Ectodermal cell (in vitro differentiated cells): ENCODE results near the gene E2F7.
"Not testable (repeated sequence)": the region's sequence is repeated elsewhere in the genome, so short reads cannot be mapped to it uniquely, and the experiment has no call there.

Source experiments
- H3K27ac ChIP-seq: 2 replicates; pipeline ENCODE4 v1.7.0; 2013; ENCODE audit warnings: mild to moderate bottlenecking, low read depth, low read length; ENCODE audit not compliant: insufficient read depth, poor library complexity, severe bottlenecking
- H3K27me3 ChIP-seq: 2 replicates; pipeline ENCODE4 v1.7.0; 2013; ENCODE audit warnings: mild to moderate bottlenecking, low read length; ENCODE audit not compliant: insufficient read depth, control insufficient read depth, poor library complexity, severe bottlenecking
- H3K36me3 ChIP-seq: one replicate; pipeline ENCODE4 v1.7.0; 2013; ENCODE audit warnings: low read length; ENCODE audit not compliant: control insufficient read depth, insufficient read depth
- H3K4me1 ChIP-seq: one replicate; pipeline ENCODE4 v1.7.0; 2013; ENCODE audit warnings: low read length; ENCODE audit not compliant: control insufficient read depth, insufficient read depth
- H3K4me3 ChIP-seq: 2 replicates; pipeline ENCODE4 v1.7.0; 2013; ENCODE audit warnings: low read depth, low read length, control low read depth; ENCODE audit not compliant: insufficient read depth
- H3K9me3 ChIP-seq: 2 replicates; pipeline ENCODE4 v1.7.0; 2013; ENCODE audit warnings: mild to moderate bottlenecking, low read length, moderate library complexity; ENCODE audit not compliant: control insufficient read depth
- WGBS, 2 experiments: methylation state at CpG; one replicate each; pipeline ENCODE4 v1.1.7; 2013; ENCODE audit warnings: missing lambda C conversion rate in 2 of 2; 5-methylcytosine and 5-hydroxymethylcytosine counted together

The E2F7 gene

DNA sequence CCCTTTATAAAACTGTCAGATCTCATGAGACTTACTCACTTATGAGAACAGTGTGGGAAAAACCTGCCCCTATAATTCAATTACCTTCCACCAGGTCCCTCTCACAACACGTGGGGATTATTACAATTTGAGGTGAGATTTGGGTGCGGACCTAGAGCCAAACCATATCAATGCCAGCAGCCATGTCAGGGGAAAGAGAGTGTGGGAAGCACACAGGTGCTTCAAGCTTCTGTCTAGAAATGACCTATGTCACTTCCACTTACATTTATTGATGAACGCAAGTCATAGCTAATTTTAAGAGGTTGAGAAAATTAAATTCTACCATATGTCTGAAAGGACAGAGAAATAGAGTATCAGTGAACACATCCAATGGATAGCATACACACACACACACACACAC, 32.5 kb upstream of the E2F7 start:
- no peaks in the 10 kb centered on the region for H3K36me3 ChIP-seq
- 95 to 100% methylated on average over 2 of the region's 3 CpGs for WGBS, 2 experiments
- no peak overlapping the region for H3K27ac ChIP-seq
- no peak overlapping the region for H3K4me3 ChIP-seq
- no peaks in the 10 kb centered on the region for H3K27me3 ChIP-seq
- H3K4me1 ChIP-seq: no peaks in the 10 kb centered on the region
- H3K9me3 ChIP-seq: no peaks in the 10 kb centered on the region

DNA sequence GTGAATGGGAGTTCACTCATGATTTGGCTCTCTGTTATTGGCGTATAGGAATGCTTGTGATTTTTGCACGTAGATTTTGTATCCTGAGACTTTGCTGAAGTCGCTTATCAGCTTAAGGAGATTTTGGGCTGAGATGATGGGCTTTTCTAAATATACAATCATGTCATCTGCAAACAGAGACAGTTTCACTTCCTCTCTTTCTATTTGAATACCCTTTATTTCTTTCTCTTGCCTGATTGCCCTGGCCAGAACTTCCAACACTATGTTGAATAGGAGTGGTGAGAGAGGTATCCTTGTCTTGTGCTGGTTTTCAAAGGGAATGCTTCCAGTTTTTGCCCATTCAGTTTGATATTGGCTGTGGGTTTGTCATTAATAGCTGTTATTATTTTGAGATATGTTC, 26.9 kb upstream of the E2F7 start:
- H3K27ac ChIP-seq, H3K36me3 ChIP-seq, H3K4me3 ChIP-seq, H3K9me3 ChIP-seq, H3K4me1 ChIP-seq, H3K27me3 ChIP-seq: not testable (repeated sequence)
- WGBS, 2 experiments: 41 to 50% methylated on average over 2 of the region's 3 CpGs

DNA sequence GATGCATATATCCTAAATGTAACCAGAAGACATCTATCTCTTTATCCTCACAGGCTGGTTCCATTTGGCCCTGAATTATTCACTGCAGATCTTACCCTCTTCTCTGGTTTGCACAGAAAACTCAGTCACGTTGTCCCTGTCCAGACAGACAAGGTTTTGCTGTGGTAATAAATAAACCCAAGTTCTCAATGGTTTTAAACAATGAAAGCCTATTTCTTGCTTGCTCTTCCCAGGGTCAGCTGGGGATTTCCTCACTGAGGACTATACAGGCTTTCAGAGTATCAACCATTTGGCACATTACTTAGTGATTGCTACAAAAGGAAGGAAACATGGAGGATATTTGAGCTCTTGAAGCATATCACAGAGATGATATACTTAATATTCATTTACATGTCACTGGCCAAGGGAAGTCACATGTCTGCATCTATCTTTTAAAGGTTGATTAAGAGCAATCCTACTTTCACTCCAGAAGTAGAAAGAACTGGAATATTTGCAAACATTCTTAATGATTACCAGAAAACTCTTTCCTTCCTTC, 24.4 kb upstream of the E2F7 start:
- WGBS, 2 experiments: 67 to 77% methylated on average over 1 of the region's 1 CpG
- H3K9me3 ChIP-seq: no peaks in the 10 kb centered on the region
- no peaks in the 10 kb centered on the region for H3K36me3 ChIP-seq
- no peak overlapping the region for H3K27ac ChIP-seq
- H3K4me3 ChIP-seq: no peak overlapping the region
- no peaks in the 10 kb centered on the region for H3K4me1 ChIP-seq
- no peaks in the 10 kb centered on the region for H3K27me3 ChIP-seq

DNA sequence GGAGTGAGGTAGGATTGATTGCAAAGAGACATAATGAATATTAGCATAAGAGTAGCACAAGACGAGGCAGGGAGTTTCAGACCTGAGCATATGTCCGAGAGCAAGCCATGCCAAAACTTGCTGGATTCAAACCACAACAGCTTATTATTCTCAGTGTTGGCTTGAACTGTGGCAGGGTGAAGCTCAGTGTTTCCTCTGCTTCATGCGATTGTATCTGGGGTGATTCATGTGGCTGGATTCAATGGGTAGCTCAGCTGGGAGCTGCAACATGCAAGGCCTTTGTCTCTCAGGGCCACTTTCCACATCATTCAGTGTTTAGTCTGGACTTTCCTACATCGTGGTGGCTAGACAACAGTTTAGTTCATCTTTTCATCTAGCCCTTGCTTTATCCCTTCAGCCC, 22.1 kb upstream of the E2F7 start:
- H3K4me3 ChIP-seq: no peak overlapping the region
- no peak overlapping the region for H3K27ac ChIP-seq
- no peaks in the 10 kb centered on the region for H3K9me3 ChIP-seq
- 68 to 74% methylated on average over 4 of the region's 4 CpGs for WGBS, 2 experiments
- no peaks in the 10 kb centered on the region for H3K36me3 ChIP-seq
- H3K4me1 ChIP-seq: no peaks in the 10 kb centered on the region
- no peaks in the 10 kb centered on the region for H3K27me3 ChIP-seq

- WGBS, 2 experiments: 80 to 92% methylated on average over 1 of the region's 1 CpG
- Histone ChIP-seq H3K4me3 (no peak overlapping the region), H3K9me3 (no peaks in the 10 kb centered on the region)
Observed at GRCh38 chr12:77082021-77082420, 16.7 kb upstream of the E2F7 start.

DNA sequence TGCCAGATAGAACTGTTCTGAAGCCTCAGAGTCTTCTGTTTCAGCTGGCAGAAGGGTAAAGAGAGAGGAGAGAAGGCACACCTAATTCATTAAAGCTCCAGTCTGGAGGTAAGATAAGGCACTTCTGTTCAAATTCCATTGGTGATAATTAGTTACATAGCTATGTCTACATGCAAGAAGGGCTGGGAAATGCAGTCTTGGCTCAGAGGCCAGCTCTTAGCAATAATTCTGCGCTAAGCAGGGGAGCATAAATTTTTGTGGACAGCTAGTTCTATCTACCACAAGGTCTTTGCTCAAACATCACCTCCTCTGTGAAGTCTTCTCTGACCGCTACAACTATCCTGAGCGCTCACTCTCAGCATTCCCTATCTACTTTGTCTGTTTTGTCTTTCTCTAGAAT, 14.3 kb upstream of the E2F7 start:
- no peak overlapping the region for H3K27ac ChIP-seq
- H3K36me3 ChIP-seq: no peaks in the 10 kb centered on the region
- H3K9me3 ChIP-seq: no peaks in the 10 kb centered on the region
- no peaks in the 10 kb centered on the region for H3K27me3 ChIP-seq
- no peak overlapping the region for H3K4me3 ChIP-seq
- no peaks in the 10 kb centered on the region for H3K4me1 ChIP-seq
- 89 to 95% methylated on average over 3 of the region's 3 CpGs for WGBS, 2 experiments

More at GRCh38 chr12:77082021-77082420, 16.7 kb upstream of the E2F7 start:
- H3K27me3 ChIP-seq: no peaks in the 10 kb centered on the region
- no peaks in the 10 kb centered on the region for H3K4me1 ChIP-seq
- H3K36me3 ChIP-seq: no peaks in the 10 kb centered on the region
- H3K27ac ChIP-seq: no peak overlapping the region

- Histone ChIP-seq H3K36me3 (no peaks in the 10 kb centered on the region), H3K27ac (no peak overlapping the region), H3K9me3 (no peaks in the 10 kb centered on the region), H3K27me3 (no peaks in the 10 kb centered on the region), H3K4me1 (no peaks in the 10 kb centered on the region), H3K4me3 (no peak overlapping the region)
Observed at GRCh38 chr12:77078231-77078630, 12.9 kb upstream of the E2F7 start.

- WGBS, 2 experiments: 50 to 89% methylated on average over 1 of the region's 1 CpG
- no peaks in the 10 kb centered on the region for H3K27me3 ChIP-seq
- no peaks in the 10 kb centered on the region for H3K36me3 ChIP-seq
- H3K9me3 ChIP-seq: no peaks in the 10 kb centered on the region
- no peaks in the 10 kb centered on the region for H3K4me1 ChIP-seq
- H3K27ac ChIP-seq: no peak overlapping the region
- H3K4me3 ChIP-seq: no peak overlapping the region
Observed at GRCh38 chr12:77076886-77077285, 11.5 kb upstream of the E2F7 start.

- H3K27ac ChIP-seq, H3K27me3 ChIP-seq, H3K4me3 ChIP-seq, H3K4me1 ChIP-seq, H3K9me3 ChIP-seq, H3K36me3 ChIP-seq: not testable (repeated sequence)
- 93 to 97% methylated on average over 5 of the region's 5 CpGs for WGBS, 2 experiments
Observed at GRCh38 chr12:77073894-77074293, 8.5 kb upstream of the E2F7 start.

DNA sequence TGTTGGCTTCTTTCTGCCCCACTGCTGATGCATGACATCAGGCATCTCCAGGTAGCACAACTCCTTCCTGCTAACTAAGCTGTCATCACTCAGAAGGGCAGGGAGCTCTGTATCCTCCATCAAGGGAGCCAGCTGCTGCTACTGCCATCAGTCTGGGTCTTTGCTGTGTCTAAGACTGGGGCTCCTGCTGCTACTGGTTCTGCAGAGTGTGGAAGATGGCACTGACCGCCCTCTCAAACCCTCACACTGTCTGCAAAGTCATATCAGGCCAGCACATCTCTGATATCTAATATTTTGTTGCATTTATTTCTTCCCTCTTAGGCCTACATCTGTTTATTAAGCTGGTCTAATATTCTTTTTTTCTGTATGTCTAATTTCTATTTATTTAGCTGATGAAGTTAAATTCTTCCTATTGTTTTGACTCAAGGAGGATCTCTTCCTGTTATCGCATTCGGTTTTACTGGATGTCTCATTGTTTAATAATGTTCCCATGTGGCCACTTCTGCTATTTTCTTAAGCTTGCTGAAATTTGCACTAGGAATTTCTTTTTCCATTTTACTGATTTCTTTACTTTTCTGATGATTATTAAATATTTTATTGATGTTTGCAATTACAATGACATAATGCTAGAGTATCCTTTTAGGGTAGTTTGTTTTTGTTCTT, 7.6 kb upstream of the E2F7 start:
- no peaks in the 10 kb centered on the region for H3K36me3 ChIP-seq
- WGBS, 2 experiments: 96 to 98% methylated on average over 3 of the region's 3 CpGs
- H3K4me3 ChIP-seq: no peak overlapping the region
- no peak overlapping the region for H3K27ac ChIP-seq
- no peaks in the 10 kb centered on the region for H3K4me1 ChIP-seq
- no peaks in the 10 kb centered on the region for H3K27me3 ChIP-seq
- no peaks in the 10 kb centered on the region for H3K9me3 ChIP-seq
